Midbrain (tissue), 1 donor: ENCODE measurements around the gene OBP2A.
"Not testable (repeated sequence)": the region's sequence is repeated elsewhere in the genome, so short reads cannot be mapped to it uniquely, and the experiment has no call there.

Experiments used
- DNase-seq: peaks from one replicate; lab custom pipeline; 2025; lab: John Stamatoyannopoulos, UW

The OBP2A gene

GRCh38 chr9:135545646-135546176, at the start of gene OBP2A:
Gene OBP2A (plus strand): TSS chr9:135546126. CDS start chr9:135546181, 55 bp downstream.
- DNase-seq: not testable (repeated sequence)

- no peak for DNase-seq
These were observed 47.4 kb upstream of the OBP2A start for GRCh38 chr9:135498381-135499126.

GRCh38 chr9:135499326-135500070, 46.4 kb upstream of the OBP2A start:
- peak; percentile 93 for DNase-seq

GRCh38 chr9:135500071-135500524, 45.8 kb upstream of the OBP2A start:
- no peak for DNase-seq

- DNase-seq: peak; percentile 90
These were observed 45.2 kb upstream of the OBP2A start, which contains the start of gene MRPS2 for GRCh38 chr9:135500525-135501260. Gene MRPS2 (plus strand): TSS chr9:135500682. CDS start chr9:135500711, 29 bp downstream.

- DNase-seq: no peak
These were observed 44.4 kb upstream of the OBP2A start for GRCh38 chr9:135501261-135502167.

- no peak for DNase-seq
These were observed 43.6 kb upstream of the OBP2A start for GRCh38 chr9:135502168-135502872.

- no peak for DNase-seq
These were observed 43.0 kb upstream of the OBP2A start for GRCh38 chr9:135502873-135503321.

GRCh38 chr9:135503371-135504261, 42.3 kb upstream of the OBP2A start:
- DNase-seq: no peak

GRCh38 chr9:135504262-135505243, 41.4 kb upstream of the OBP2A start:
- DNase-seq: peak; percentile 59

- DNase-seq: no peak
These were observed 40.3 kb upstream of the OBP2A start for GRCh38 chr9:135505406-135506187.

- DNase-seq: no peak
These were observed 39.4 kb upstream of the OBP2A start for GRCh38 chr9:135506327-135507103.

- DNase-seq: no peak
These were observed 38.6 kb upstream of the OBP2A start for GRCh38 chr9:135507104-135508035.

GRCh38 chr9:135508211-135508820, 37.6 kb upstream of the OBP2A start:
- DNase-seq: no peak

- DNase-seq: no peak
These were observed 36.5 kb upstream of the OBP2A start for GRCh38 chr9:135509458-135509857.
